SK-N-SH (cell line): Measurements from ENCODE around the gene EBLN1. TPM values are rescaled to one million over a fixed set of nuclear protein-coding genes. Genes with fewer than 3 reads are reported as not detected.

ENCODE experiments used
- CTCF ChIA-PET: fragments of 300-600, 350-600 bp; formaldehyde crosslinking; extraction: SDS; loops from one replicate; lab custom pipeline; 2021; lab: Yijun Ruan, JAX
- POLR2A ChIA-PET: fragments of 350-600 bp; sonication (Branson Sonifier 250); formaldehyde crosslinking; extraction: SDS; loops from one replicate; lab custom pipeline; 2020; ENCODE audit warnings: antibody characterized with exemption, inconsistent platforms; lab: Yijun Ruan, JAX
- DNase-seq: peaks from one replicate; pipeline ENCODE4 v3.0.0; 2012
- H2AFZ ChIP-seq: fragments of 200-600 bp; sonication (generic); 2 replicates; pipeline ENCODE4 v1.8.1; 2016; ENCODE audit warnings: antibody characterized with exemption, mild to moderate bottlenecking, low read depth
- H3F3A ChIP-seq: fragments of 200-600 bp; sonication (generic); replicated peaks from 2 replicates; pipeline ENCODE3; 2016; ENCODE audit warnings: antibody characterized with exemption, mild to moderate bottlenecking; ENCODE audit not compliant: insufficient read depth
- H3K27ac ChIP-seq, 2 experiments: fragments of 200-500 bp in 1 of 2; fragments of 200-600 bp in 1 of 2; sonication (Bioruptor generic) in 1 of 2; sonication (generic), shearing (Covaris generic) in 1 of 2; 2 replicates each; pipeline versions ENCODE4 v1.5.1 to v1.6.1; 2014 to 2016; ENCODE audit warnings: low read depth in 2 of 2, inconsistent platforms in 1 of 2, low read length in 1 of 2, mild to moderate bottlenecking in 1 of 2, mixed read lengths in 1 of 2
- H3K27me3 ChIP-seq: fragments of 200-600 bp; sonication (generic), shearing (Covaris generic); 2 replicates; pipeline ENCODE4 v1.6.1; 2016; ENCODE audit warnings: mixed run types; ENCODE audit not compliant: insufficient read depth
- H3K36me3 ChIP-seq, 2 experiments: fragments of 200-500 bp in 1 of 2; fragments of 200-600 bp in 1 of 2; sonication (Bioruptor generic) in 1 of 2; sonication (generic) in 1 of 2; replicated peaks in 1 of 2; 2 replicates each; pipeline versions ENCODE3 to v1.5.1; 2014 to 2016; ENCODE audit warnings: low read length in 1 of 2, mild to moderate bottlenecking in 1 of 2; ENCODE audit not compliant: insufficient read depth in 2 of 2, control insufficient read depth in 1 of 2
- H3K4me1 ChIP-seq, 2 experiments: fragments of 200-500 bp in 1 of 2; fragments of 200-600 bp in 1 of 2; sonication (Bioruptor generic) in 1 of 2; sonication (generic), shearing (Covaris generic) in 1 of 2; 2 replicates each; pipeline versions ENCODE4 v1.5.1 to v1.6.1; 2014 to 2016; ENCODE audit warnings: low read depth in 1 of 2, low read length in 1 of 2, mixed run types in 1 of 2; ENCODE audit not compliant: insufficient read depth in 2 of 2, control insufficient read depth in 1 of 2
- H3K4me2 ChIP-seq: fragments of 200-600 bp; sonication (generic), shearing (Covaris generic); 2 replicates; pipeline ENCODE4 v1.6.1; 2017; ENCODE audit warnings: mixed run types
- H3K4me3 ChIP-seq, 2 experiments: fragments of 200-500 bp in 1 of 2; fragments of 200-600 bp in 1 of 2; sonication (Bioruptor generic) in 1 of 2; sonication (generic), shearing (Covaris generic) in 1 of 2; 2 replicates each; pipeline versions ENCODE4 v1.5.1 to v1.8.1; 2014 to 2016; ENCODE audit warnings: low read depth in 2 of 2, inconsistent platforms in 1 of 2, low read length in 1 of 2, mild to moderate bottlenecking in 1 of 2, mixed read lengths in 1 of 2, moderate library complexity in 1 of 2
- H3K79me2 ChIP-seq: fragments of 200-600 bp; sonication (generic); 2 replicates; pipeline ENCODE4 v1.8.1; 2017; ENCODE audit warnings: mild to moderate bottlenecking; ENCODE audit not compliant: insufficient read depth
- H3K9ac ChIP-seq: fragments of 200-600 bp; sonication (generic); 2 replicates; pipeline ENCODE4 v1.6.1; 2017; ENCODE audit warnings: mixed run types
- H3K9me2 ChIP-seq: fragments of 200-600 bp; sonication (generic); 2 replicates; pipeline ENCODE4 v1.6.1; 2017; ENCODE audit warnings: mixed run types
- H3K9me3 ChIP-seq: fragments of 200-600 bp; sonication (generic); 2 replicates; pipeline ENCODE4 v1.6.1; 2017; ENCODE audit warnings: mixed run types, mild to moderate bottlenecking, moderate library complexity
- H4K20me1 ChIP-seq: fragments of 200-600 bp; sonication (generic); 2 replicates; pipeline ENCODE4 v1.6.1; 2017; ENCODE audit warnings: mild to moderate bottlenecking, mixed run types; ENCODE audit not compliant: insufficient read depth
- CTCF ChIP-seq: fragments of 200-600 bp; sonication (generic); IDR thresholded peaks from 2 replicates; pipeline ENCODE4 v1.6.1; 2017; ENCODE audit warnings: antibody characterized with exemption, mild to moderate bottlenecking, moderate library complexity
- ELF1 ChIP-seq: IDR thresholded peaks from 2 replicates; pipeline ENCODE4 v1.4.0; 2012
- EP300 ChIP-seq, 2 experiments: IDR thresholded peaks; 2 replicates each; pipeline versions ENCODE4 v1.4.0 to v1.6.1; 2012; ENCODE audit warnings: borderline replicate concordance in 1 of 2, low read depth in 1 of 2, low read length in 1 of 2
- EZH2phosphoT487 ChIP-seq: fragments of 200-600 bp; sonication (generic); IDR thresholded peaks from 2 replicates; pipeline ENCODE4 v1.6.1; 2017; ENCODE audit warnings: low read depth, mixed run types, mild to moderate bottlenecking, antibody characterized with exemption, moderate library complexity, borderline replicate concordance
- FOSL2 ChIP-seq: IDR thresholded peaks from 2 replicates; pipeline ENCODE4 v1.4.0; 2012; ENCODE audit warnings: low read depth, mild to moderate bottlenecking, moderate library complexity, borderline replicate concordance
- FOXJ3 ChIP-seq: sonication (generic); formaldehyde crosslinking; IDR thresholded peaks from 2 replicates; pipeline ENCODE4 v1.5.1; 2020; ENCODE audit warnings: mild to moderate bottlenecking, missing genetic modification reagents
- GABPA ChIP-seq: IDR thresholded peaks from 2 replicates; pipeline ENCODE4 v1.4.0; 2012; ENCODE audit warnings: low read depth, mild to moderate bottlenecking
- GATA2 ChIP-seq: sonication (generic); formaldehyde crosslinking; IDR thresholded peaks from 2 replicates; pipeline ENCODE4 v1.5.0; 2020; ENCODE audit warnings: mild to moderate bottlenecking, missing genetic modification reagents
- IRF3 ChIP-seq: fragments of 150-350 bp; IDR thresholded peaks from 2 replicates; pipeline ENCODE4 v1.6.1; 2016; ENCODE audit warnings: mild to moderate bottlenecking, low read depth, low read length
- MAX ChIP-seq: IDR thresholded peaks from 2 replicates; pipeline ENCODE4 v1.4.0; 2012; ENCODE audit warnings: low read depth
- NFIC ChIP-seq: IDR thresholded peaks from 2 replicates; pipeline ENCODE4 v1.4.0; 2012; ENCODE audit warnings: borderline replicate concordance
- PBX3 ChIP-seq: IDR thresholded peaks from 2 replicates; pipeline ENCODE4; 2012
- POLR2AphosphoS5 ChIP-seq: IDR thresholded peaks from 2 replicates; pipeline ENCODE4 v1.6.1; 2012; ENCODE audit warnings: low read depth, low read length
- RAD21 ChIP-seq: IDR thresholded peaks from 2 replicates; pipeline ENCODE4 v1.6.1; 2012; ENCODE audit warnings: mild to moderate bottlenecking, low read length
- RCOR1 ChIP-seq: fragments of 150-350 bp; IDR thresholded peaks from 2 replicates; pipeline ENCODE4 v1.6.1; 2017; ENCODE audit warnings: antibody characterized with exemption, low read length
- REST ChIP-seq: IDR thresholded peaks from 2 replicates; pipeline ENCODE4 v1.6.1; 2012; ENCODE audit warnings: mild to moderate bottlenecking, low read depth, low read length, moderate library complexity
- RFX5 ChIP-seq: IDR thresholded peaks from 2 replicates; pipeline ENCODE4 v1.6.1; 2012; ENCODE audit warnings: mild to moderate bottlenecking, improper control_type of control experiment, low read length
- RXRA ChIP-seq: IDR thresholded peaks from 2 replicates; pipeline ENCODE4 v1.4.0; 2012; ENCODE audit warnings: low read depth, mild to moderate bottlenecking, borderline replicate concordance
- SIN3A ChIP-seq: IDR thresholded peaks from 2 replicates; pipeline ENCODE4 v1.6.1; 2012; ENCODE audit warnings: low read depth, mild to moderate bottlenecking, low read length, moderate library complexity, borderline replicate concordance
- SMC3 ChIP-seq: IDR thresholded peaks from 2 replicates; pipeline ENCODE4 v1.6.1; 2012; ENCODE audit warnings: low read depth, low read length, improper control_type of control experiment
- USF2 ChIP-seq: fragments of 150-350 bp; IDR thresholded peaks from 2 replicates; pipeline ENCODE4 v1.6.1; 2017; ENCODE audit warnings: antibody characterized with exemption, low read length, low read depth, borderline replicate concordance
- WGBS: methylation state at CpG from one replicate; pipeline ENCODE4 v1.1.6; 2017; ENCODE audit warnings: low lambda C conversion rate; 5-methylcytosine and 5-hydroxymethylcytosine counted together
- polyA plus RNA-seq, 3 experiments: library from polyadenylated mRNA; depleted of rRNA; stranded (reverse); fragments of >200 nt; gene quantifications; 2 replicates each; pipeline ENCODE4 v1.2.3, GENCODE V29; 2012

Gene EBLN1
- polyA plus RNA-seq, 1 of the 3 experiments (the other 2 are of a cell fraction): not detected

GRCh38 chr10:22228167-22228938 is 10.5 kb upstream of the EBLN1 start (continued):
- TF ChIP-seq GATA2: no peak
- no peak for TF ChIP-seq CTCF
- TF ChIP-seq SIN3A: no peak
- TF ChIP-seq FOXJ3 (CRISPR knock-in tag): no peak
- TF ChIP-seq FOSL2: no peak
- no peak for TF ChIP-seq RXRA
- no peak for TF ChIP-seq GABPA

- no peak overlapping the region for H3K4me3 ChIP-seq
- no peak overlapping the region for H3K4me2 ChIP-seq
- WGBS: 88% methylated on average over 2 of the region's 2 CpGs
- no peaks in the 10 kb centered on the region for H4K20me1 ChIP-seq
- H3K27ac ChIP-seq: no peak overlapping the region
- peaks cover 13% of the 10 kb centered on the region for H3F3A ChIP-seq
- no peaks in the 10 kb centered on the region for H3K9me3 ChIP-seq
- ChIA-PET CTCF (no interaction called here), POLR2A (no interaction called here)
- no peak overlapping the region for H3K9ac ChIP-seq
- H3K36me3 ChIP-seq: no peaks in the 10 kb centered on the region
- TF ChIP-seq USF2 (no peak), EP300 (IDR thresholded peaks at IDR 0.05; ENCODE audit: borderline replicate concordance in 1 of 2, low read depth in 1 of 2, low read length in 1 of 2) (no peak), PBX3 (no peak), REST (no peak), MAX (no peak), RXRA (no peak), SIN3A (no peak), POLR2AphosphoS5 (no peak), RFX5 (no peak), FOXJ3 (CRISPR knock-in tag) (no peak), RCOR1 (no peak), GATA2 (no peak), GABPA (no peak), RAD21 (no peak), IRF3 (no peak), EZH2phosphoT487 (no peak), ELF1 (no peak), NFIC (no peak), SMC3 (no peak)
- no peaks in the 10 kb centered on the region for H3K27me3 ChIP-seq
- peaks cover 0 to 4% of the 10 kb centered on the region in 2 experiments; a peak in 2 of 4 replicates for H3K4me1 ChIP-seq
- no peaks in the 10 kb centered on the region for H3K79me2 ChIP-seq
- H2AFZ ChIP-seq: no peak overlapping the region
- no peak for DNase-seq
- no peaks in the 10 kb centered on the region for H3K9me2 ChIP-seq
These were observed 8.8 kb upstream of the EBLN1 start for GRCh38 chr10:22226599-22226998.
